Adrenal gland (tissue), 19 donors: ENCODE measurements around the gene SPARC. TPM values are rescaled to one million over a fixed set of nuclear protein-coding genes. Genes with fewer than 3 reads are reported as not detected.

Source experiments
- DNase-seq, 7 donors: peaks; one replicate each; pipeline ENCODE4 v3.0.0-alpha.2; 2019 to 2020
- H3K27ac ChIP-seq, 5 donors: fragments of 200-600 bp; sonication (generic) in 4 of 5; 1 replicate in 3 of 5; 2 replicates in 2 of 5; pipeline versions ENCODE4 v1.5.1 to v1.8.0; 2016 to 2020; ENCODE audit warnings: mild to moderate bottlenecking in 1 of 5
- H3K27me3 ChIP-seq: fragments of 200-600 bp; 2 replicates; pipeline ENCODE4 v1.8.0; 2021
- H3K36me3 ChIP-seq, 2 donors: fragments of 200-600 bp; replicated peaks in 1 of 2; 1 replicate in 1 of 2; 2 replicates in 1 of 2; pipeline versions ENCODE4 v1.5.1 to v1.8.0; 2018 to 2022
- H3K4me1 ChIP-seq, 2 donors: fragments of 200-600 bp; replicated peaks in 1 of 2; 1 replicate in 1 of 2; 2 replicates in 1 of 2; pipeline versions ENCODE4 v1.5.1 to v1.8.0; 2018 to 2021
- H3K4me3 ChIP-seq, 4 donors: fragments of 200-600 bp; sonication (generic) in 3 of 4; one replicate each; pipeline ENCODE4 v1.5.1; 2016 to 2018
- H3K9me3 ChIP-seq, 3 donors: fragments of 200-600 bp; sonication (generic) in 1 of 3; replicated peaks in 1 of 3; 1 replicate in 2 of 3; 2 replicates in 1 of 3; pipeline versions ENCODE4 v1.5.1 to v1.8.0; 2016 to 2021
- CTCF ChIP-seq, 6 experiments: fragments of 450-650 bp in 4 of 6; fragments of 200-600 bp in 2 of 6; sonication (generic) in 1 of 6; IDR thresholded peaks; 1 replicate in 5 of 6; 2 replicates in 1 of 6; pipeline versions ENCODE4 v1.5.1 to v1.8.0; 2016 to 2021; ENCODE audit warnings: antibody characterized with exemption in 6 of 6, mild to moderate bottlenecking in 2 of 6, moderate library complexity in 1 of 6
- POLR2A ChIP-seq, 2 donors: fragments of 450-650 bp; IDR thresholded peaks; one replicate each; pipeline ENCODE4 v1.6.1; 2017; ENCODE audit warnings: antibody characterized with exemption in 2 of 2, mild to moderate bottlenecking in 2 of 2, moderate library complexity in 1 of 2
- WGBS, 4 donors: extraction: QIAGEN DNeasy Blood & Tissue Kit in 2 of 4; methylation state at CpG; one replicate each; pipeline versions ENCODE4 v1.1.5 to v1.1.7; 2013 to 2017; 5-methylcytosine and 5-hydroxymethylcytosine counted together
- intact Hi-C, 2 donors: fragments of 100-400 bp; cut with DNase I; formaldehyde crosslinking; loops; one replicate each; pipeline versions ENCODE4 v1.14.1 to v1.15.0; 2022 to 2023
- long read RNA-seq, 10 donors: library from polyadenylated mRNA in 3 of 10; unstranded in 2 of 10; stranded (forward) in 1 of 10; transcript quantifications; one replicate each; pipeline ENCODE4 v2.0.0 and lab custom pipeline, GENCODE V29; 2021 to 2026
- polyA plus RNA-seq, 3 donors: library from polyadenylated mRNA; stranded (reverse); fragments of 200-250 nt in 2 of 3; fragments of 350-450 nt in 1 of 3; fragmentation: Illumina TruSeq in 1 of 3; extraction: RNeasy Lipid Tissue Mini Kit (QIAGEN cat#74804) in 1 of 3; gene quantifications; one replicate each; pipeline ENCODE4 v1.2.3, GENCODE V29; 2013 to 2014
- total RNA-seq, 9 donors: library from RNA; depleted of rRNA in 4 of 9; stranded (reverse); fragments of >200 nt in 4 of 9; fragments of 120-200 nt in 1 of 9; fragmentation: NEBNext Ultra II Directional in 1 of 9; extraction: Animal tissue kit (Norgen Biotek cat#: 25700) in 1 of 9; gene quantifications; one replicate each; pipeline versions ENCODE4 v1.1.0 to v1.2.4, GENCODE V29; 2013 to 2023
- donor health status: healthy with polysubstance abuse.
- donor health status: Bipolar disorder and iron deficiency.
- donor health status: DM: yes; HTN: yes; CAD: no.
- donor health status: DM: no; HTN: no; CAD: no.
- donor health status: DM: no; HTN: no; CAD: no.
- donor health status: DM: yes; HTN: yes; CAD: no.

Gene SPARC, protein sequence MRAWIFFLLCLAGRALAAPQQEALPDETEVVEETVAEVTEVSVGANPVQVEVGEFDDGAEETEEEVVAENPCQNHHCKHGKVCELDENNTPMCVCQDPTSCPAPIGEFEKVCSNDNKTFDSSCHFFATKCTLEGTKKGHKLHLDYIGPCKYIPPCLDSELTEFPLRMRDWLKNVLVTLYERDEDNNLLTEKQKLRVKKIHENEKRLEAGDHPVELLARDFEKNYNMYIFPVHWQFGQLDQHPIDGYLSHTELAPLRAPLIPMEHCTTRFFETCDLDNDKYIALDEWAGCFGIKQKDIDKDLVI
- 1,000 to 10,000 TPM in 5 of 9 donors, 100 to 1,000 TPM in 4; 478 to 4,554 (median 1,462) TPM for total RNA-seq
- polyA plus RNA-seq: 1,000 to 10,000 TPM in 1 of 3 donors, 100 to 1,000 TPM in 2; 145 to 2,674 (median 298) TPM
- long read RNA-seq, donor 1, transcript SPARC-201 (10 exons, 3,701 nt): major isoform, 1,088 of 2,492 reads
- long read RNA-seq, donor 1, transcript SPARC-203 (4 exons, 864 nt): minor isoform, 33 of 2,492 reads
- long read RNA-seq, donor 1, transcript SPARC-202 (4 exons, 1,598 nt): minor isoform, 23 of 2,492 reads
- long read RNA-seq, donor 1, partial matches to known transcripts: 1,105 of 2,492 reads
- long read RNA-seq, donor 1, other reads (novel, unspliced or antisense): 241 of 2,492 reads
- long read RNA-seq, donor 2, transcript SPARC-201 (10 exons, 3,701 nt): major isoform, 907 of 1,768 reads
- long read RNA-seq, donor 2, transcript SPARC-203 (4 exons, 864 nt): minor isoform, 39 of 1,768 reads
- long read RNA-seq, donor 2, transcript SPARC-202 (4 exons, 1,598 nt): minor isoform, 21 of 1,768 reads
- long read RNA-seq, donor 2, partial matches to known transcripts: 642 of 1,768 reads
- long read RNA-seq, donor 2, other reads (novel, unspliced or antisense): 156 of 1,768 reads
- long read RNA-seq, donor 3, transcript SPARC-202 (4 exons, 1,598 nt): minor isoform, 27 of 1,632 reads
- long read RNA-seq, donor 3, transcript SPARC-201 (10 exons, 3,701 nt): major isoform, 915 of 1,632 reads
- long read RNA-seq, donor 3, transcript SPARC-203 (4 exons, 864 nt): minor isoform, 32 of 1,632 reads
- long read RNA-seq, donor 3, partial matches to known transcripts: 462 of 1,632 reads
- long read RNA-seq, donor 3, other reads (novel, unspliced or antisense): 193 of 1,632 reads
- long read RNA-seq, donor 4, transcript SPARC-201 (10 exons, 3,701 nt): major isoform, 310 of 406 reads
- long read RNA-seq, donor 4, partial matches to known transcripts: 51 of 406 reads
- long read RNA-seq, donor 4, other reads (novel, unspliced or antisense): 41 of 406 reads
- long read RNA-seq, donor 5, transcript SPARC-202 (4 exons, 1,598 nt): minor isoform, 16 of 1,891 reads
- long read RNA-seq, donor 5, transcript SPARC-201 (10 exons, 3,701 nt): major isoform, 1,576 of 1,891 reads
- long read RNA-seq, donor 5, partial matches to known transcripts: 224 of 1,891 reads
- long read RNA-seq, donor 5, other reads (novel, unspliced or antisense): 75 of 1,891 reads
- long read RNA-seq, donor 6, transcript SPARC-201 (10 exons, 3,701 nt): major isoform, 163 of 227 reads
- long read RNA-seq, donor 6, partial matches to known transcripts: 25 of 227 reads
- long read RNA-seq, donor 6, other reads (novel, unspliced or antisense): 37 of 227 reads
- long read RNA-seq, donor 7, transcript SPARC-203 (4 exons, 864 nt): minor isoform, 10 of 843 reads
- long read RNA-seq, donor 7, transcript SPARC-202 (4 exons, 1,598 nt): minor isoform, 20 of 843 reads
- long read RNA-seq, donor 7, transcript SPARC-201 (10 exons, 3,701 nt): major isoform, 388 of 843 reads
- long read RNA-seq, donor 7, partial matches to known transcripts: 343 of 843 reads
- long read RNA-seq, donor 7, other reads (novel, unspliced or antisense): 82 of 843 reads
- long read RNA-seq, donor 8, transcript SPARC-201 (10 exons, 3,701 nt): major isoform, 1,358 of 2,300 reads
- long read RNA-seq, donor 8, transcript SPARC-203 (4 exons, 864 nt): minor isoform, 44 of 2,300 reads
- long read RNA-seq, donor 8, transcript SPARC-202 (4 exons, 1,598 nt): minor isoform, 28 of 2,300 reads
- long read RNA-seq, donor 8, partial matches to known transcripts: 594 of 2,300 reads
- long read RNA-seq, donor 8, other reads (novel, unspliced or antisense): 274 of 2,300 reads
- long read RNA-seq, donor 9, transcript SPARC-201 (10 exons, 3,701 nt): major isoform, 873 of 1,543 reads
- long read RNA-seq, donor 9, transcript SPARC-202 (4 exons, 1,598 nt): minor isoform, 18 of 1,543 reads
- long read RNA-seq, donor 9, transcript SPARC-203 (4 exons, 864 nt): minor isoform, 45 of 1,543 reads
- long read RNA-seq, donor 9, partial matches to known transcripts: 434 of 1,543 reads
- long read RNA-seq, donor 9, other reads (novel, unspliced or antisense): 169 of 1,543 reads
- long read RNA-seq, donor 10, transcript SPARC-201 (10 exons, 3,701 nt): major isoform, 330 of 688 reads
- long read RNA-seq, donor 10, transcript SPARC-203 (4 exons, 864 nt): minor isoform, 5 of 688 reads
- long read RNA-seq, donor 10, transcript SPARC-202 (4 exons, 1,598 nt): minor isoform, 12 of 688 reads
- long read RNA-seq, donor 10, partial matches to known transcripts: 266 of 688 reads
- long read RNA-seq, donor 10, other reads (novel, unspliced or antisense): 75 of 688 reads

DNA sequence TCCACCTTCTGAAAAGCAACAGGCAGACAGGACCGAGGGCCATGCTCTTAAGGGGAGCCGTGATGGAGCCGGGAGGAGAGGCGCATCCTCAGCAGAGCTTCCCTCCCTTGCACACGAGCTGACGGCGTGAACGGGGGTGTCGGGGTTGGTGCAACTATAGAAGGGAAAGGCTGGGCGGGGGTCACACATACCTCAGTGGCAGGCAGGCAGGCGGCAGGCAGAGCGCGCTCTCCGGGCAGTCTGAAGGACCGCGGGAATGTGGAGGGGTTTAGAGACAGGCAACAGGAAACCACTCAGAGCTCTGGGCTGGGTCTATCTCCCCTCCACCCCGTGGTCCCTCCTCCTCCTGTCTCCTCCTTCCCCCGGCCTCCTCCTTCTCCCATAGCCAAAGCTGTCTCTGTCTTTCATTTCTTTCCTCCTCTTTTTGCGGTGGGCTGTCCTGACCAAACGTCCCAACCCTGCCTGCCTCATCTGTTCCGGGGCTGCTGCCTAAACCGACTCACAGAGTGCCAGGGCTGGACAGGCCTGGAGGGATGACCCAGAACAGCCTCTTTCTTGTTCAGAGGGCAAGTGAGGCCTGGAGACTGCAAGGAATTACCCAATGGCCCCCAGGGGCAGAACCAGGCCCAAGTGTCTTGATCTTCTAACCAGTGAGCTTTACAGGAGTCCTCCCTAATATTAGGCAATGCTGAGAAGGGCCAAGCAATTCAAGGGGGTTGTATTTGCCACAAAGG is at the start of gene SPARC:
TSS of gene SPARC (minus strand) at position 242 of the 734 bp plus-strand sequence. CDS start 10,727 bp downstream, outside the sequence.
- whole genome bisulfite sequencing, 4 donors: 1 to 4% (median 3%) methylated on average over 14 to 22 of the region's 22 CpGs
- Histone ChIP-seq H3K4me1 (peaks cover 39 to 43% of the 10 kb centered on the region in 2 donors), H3K27me3 (no peaks in the 10 kb centered on the region), H3K36me3 (peaks cover 0 to 8% of the 10 kb centered on the region in 2 donors), H3K9me3 (no peaks in the 10 kb centered on the region), H3K4me3 (peak within 1 kb of the TSS in 3 of 4 donors; percentile 63 to 83 (median 77)), H3K27ac (peak within 1 kb of the TSS; percentile 57 to 92 (median 85))
- TF ChIP-seq POLR2A (IDR thresholded peaks at IDR 0.05) (peak; percentile 89 to 97), CTCF (IDR thresholded peaks at IDR 0.05) (no peak)
- intact Hi-C loops: no loop called here
- DNase-seq: peak; percentile 84 to 94 (median 91)

- WGBS, 4 donors: 88 to 100% (median 97%) methylated on average over 1 of the region's 1 CpG
- DNase-seq: peak in 2 of 7 donors; percentile 12 to 27
- intact Hi-C loops: loop anchor here in 1 of 2 donors (10.0 kb wide), 1 partner anchor 221 kb away; no protein-coding TSS in a partner anchor
- no peaks in the 10 kb centered on the region for H3K36me3 ChIP-seq
- no peak overlapping the region for H3K27ac ChIP-seq
- H3K4me1 ChIP-seq: peaks cover 25 to 40% of the 10 kb centered on the region in 2 donors
- H3K4me3 ChIP-seq: no peak overlapping the region
- H3K27me3 ChIP-seq: no peaks in the 10 kb centered on the region
- H3K9me3 ChIP-seq: no peaks in the 10 kb centered on the region
- TF ChIP-seq CTCF (IDR thresholded peaks at IDR 0.05) (no peak), POLR2A (IDR thresholded peaks at IDR 0.05) (no peak)
Measured at GRCh38 chr5:151735646-151736045, 48.9 kb upstream of the SPARC start.
